OCI-LY7 (cell line): Measurements from ENCODE around the gene ASB10. TPM values are rescaled to one million over a fixed set of nuclear protein-coding genes. Genes with fewer than 3 reads are reported as not detected.

Experiments
- BruUV-seq: library from RNA; stranded (reverse); fragments of 400-500 nt; replicated peaks from 2 replicates; lab custom pipeline; 2021; lab: Mats Ljungman, UMichigan
- CTCF ChIA-PET: fragments of 300-600 bp; sonication (Branson Sonifier 250); formaldehyde crosslinking; loops from one replicate; lab custom pipeline; 2022; ENCODE audit warnings: antibody characterized with exemption; ENCODE audit not compliant: unreplicated experiment; lab: Charles Lee
- POLR2A ChIA-PET: fragments of 300-600 bp; sonication (Branson Sonifier 250); formaldehyde crosslinking; loops from one replicate; lab custom pipeline; 2022; ENCODE audit warnings: antibody characterized with exemption; lab: Charles Lee
- DNase-seq: peaks from one replicate; pipeline ENCODE4 v3.0.0-alpha.2; 2015; ENCODE audit warnings: low spot score
- H2AFZ ChIP-seq: fragments of 200-600 bp; sonication (generic), shearing (Covaris generic); 2 replicates; pipeline ENCODE4 v1.6.1; 2014; ENCODE audit warnings: mild to moderate bottlenecking, antibody characterized with exemption, low read length, moderate library complexity
- H3K27ac ChIP-seq: fragments of 200-600 bp; sonication (generic); 2 replicates; pipeline ENCODE4 v1.5.1; 2014; ENCODE audit warnings: mixed run types, low read depth, mild to moderate bottlenecking, moderate library complexity, low read length, inconsistent platforms; ENCODE audit not compliant: poor library complexity, severe bottlenecking
- H3K36me3 ChIP-seq: fragments of 200-600 bp; sonication (generic); 2 replicates; pipeline ENCODE4 v1.6.1; 2014; ENCODE audit warnings: mild to moderate bottlenecking, antibody characterized with exemption, low read length, moderate library complexity, mixed read lengths; ENCODE audit not compliant: insufficient read depth
- H3K4me1 ChIP-seq: fragments of 200-600 bp; sonication (generic); 2 replicates; pipeline ENCODE4 v1.5.1; 2014; ENCODE audit warnings: mild to moderate bottlenecking, low read length; ENCODE audit not compliant: insufficient read depth, poor library complexity, severe bottlenecking
- H3K4me2 ChIP-seq: fragments of 200-600 bp; sonication (generic); 2 replicates; pipeline ENCODE4 v1.6.1; 2014; ENCODE audit warnings: mild to moderate bottlenecking, low read length
- H3K4me3 ChIP-seq: fragments of 200-600 bp; sonication (generic); 2 replicates; pipeline ENCODE4 v1.5.1; 2014; ENCODE audit warnings: mild to moderate bottlenecking, low read depth, low read length; ENCODE audit not compliant: poor library complexity, severe bottlenecking
- H3K79me2 ChIP-seq: fragments of 200-600 bp; sonication (generic); 2 replicates; pipeline ENCODE4 v1.6.1; 2016; ENCODE audit warnings: low read depth, mild to moderate bottlenecking, low read length, moderate library complexity, mixed read lengths; ENCODE audit not compliant: insufficient read depth
- H3K9me2 ChIP-seq: fragments of 200-600 bp; sonication (generic); 2 replicates; pipeline ENCODE4 v1.6.1; 2016; ENCODE audit warnings: mild to moderate bottlenecking, low read length, mixed read lengths; ENCODE audit not compliant: insufficient read depth
- H3K9me3 ChIP-seq: fragments of 200-600 bp; sonication (generic); 2 replicates; pipeline ENCODE4 v1.6.1; 2014; ENCODE audit warnings: mild to moderate bottlenecking, mixed run types, low read length, mixed read lengths
- H4K20me1 ChIP-seq: fragments of 200-600 bp; sonication (generic); 2 replicates; pipeline ENCODE4 v1.6.1; 2014; ENCODE audit warnings: mild to moderate bottlenecking, antibody characterized with exemption, low read length, moderate library complexity, mixed read lengths; ENCODE audit not compliant: insufficient read depth
- CTCF ChIP-seq: fragments of 200-600 bp; sonication (generic); conservative IDR thresholded peaks from 2 replicates; pipeline ENCODE4 v1.5.1; 2014; ENCODE audit warnings: mild to moderate bottlenecking, antibody characterized with exemption, low read length, moderate library complexity, mixed read lengths
- EZH2phosphoT487 ChIP-seq: fragments of 200-600 bp; sonication (generic); IDR thresholded peaks from 2 replicates; pipeline ENCODE4 v1.6.1; 2018; ENCODE audit warnings: low read depth, borderline replicate concordance, mild to moderate bottlenecking, mixed run types, antibody characterized with exemption, low read length, moderate library complexity, mixed read lengths
- intact Hi-C: fragments of 100-400 bp; cut with micrococcal nuclease; formaldehyde crosslinking; loops from one replicate; pipeline ENCODE4 v1.10.0; 2022; ENCODE audit not compliant: unreplicated experiment
- total RNA-seq, 2 experiments: library from RNA; depleted of rRNA in 1 of 2; stranded (reverse); fragments of >200 nt in 1 of 2; shearing (Covaris generic) in 1 of 2; gene quantifications; 2 replicates each; pipeline ENCODE4 v1.2.3, GENCODE V29; 2014 to 2022

The ASB10 gene
- total RNA-seq, 2 experiments from 2014 or later: not detected

GRCh38 chr7:151129960-151130591 is 57.0 kb downstream of the ASB10 start:
- Histone ChIP-seq H3K27ac (no peak overlapping the region), H3K9me2 (no peaks in the 10 kb centered on the region), H3K36me3 (no peaks in the 10 kb centered on the region), H3K4me3 (no peak overlapping the region), H3K4me1 (no peaks in the 10 kb centered on the region), H3K9me3 (no peaks in the 10 kb centered on the region), H3K79me2 (no peaks in the 10 kb centered on the region), H2AFZ (no peak overlapping the region), H3K4me2 (no peak overlapping the region), H4K20me1 (no peaks in the 10 kb centered on the region)
- CTCF ChIA-PET: no interaction called here
- intact Hi-C loops: no loop called here
- DNase-seq: no peak
- TF ChIP-seq CTCF (no peak), EZH2phosphoT487 (no peak)
- no TSS peak for BruUV-seq
- POLR2A ChIA-PET: no interaction called here

DNA sequence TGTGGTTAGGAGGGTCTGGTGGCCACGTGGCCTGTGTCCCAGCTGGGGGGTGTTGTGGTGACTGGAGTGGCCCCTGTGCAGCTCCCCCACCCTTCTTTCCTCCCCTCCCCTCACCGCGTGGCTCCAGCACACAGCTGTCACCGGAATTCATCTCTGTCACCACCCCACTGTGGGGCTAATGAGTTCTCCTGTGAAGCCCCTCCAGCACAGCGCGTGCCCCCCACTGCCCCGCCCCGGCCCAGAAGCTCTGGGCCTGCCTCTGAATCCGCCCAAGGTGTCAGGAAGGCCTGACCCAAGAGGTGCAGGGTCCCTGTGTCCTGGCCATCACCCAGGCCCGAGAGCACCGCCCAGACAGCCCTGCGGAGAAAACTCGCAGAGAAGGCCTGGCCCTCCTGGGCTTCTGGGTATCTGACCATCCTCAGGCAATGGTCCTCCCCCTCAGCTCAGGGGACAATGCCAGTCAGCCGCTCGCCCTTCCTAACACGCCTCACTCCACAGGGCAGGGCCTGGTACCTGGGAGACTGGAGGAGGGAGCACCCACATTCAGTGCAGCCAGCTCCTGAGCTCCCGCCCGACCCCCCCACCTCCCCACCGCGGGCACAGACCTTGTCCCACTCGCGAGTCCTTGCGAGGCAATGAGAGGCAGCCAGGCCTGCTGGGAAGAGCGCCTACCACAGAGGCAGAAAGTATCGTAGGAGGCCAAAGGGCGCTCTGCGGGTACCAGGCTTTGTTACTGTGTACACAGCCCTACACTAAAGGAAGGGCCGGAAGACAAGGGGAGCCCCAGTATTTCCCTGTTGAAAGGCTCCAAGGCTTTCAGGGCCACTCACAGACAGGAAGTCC is 57.7 kb downstream of the ASB10 start:
- Histone ChIP-seq H3K36me3 (no peaks in the 10 kb centered on the region), H3K79me2 (no peaks in the 10 kb centered on the region), H3K9me3 (no peaks in the 10 kb centered on the region), H3K27ac (no peak overlapping the region), H3K4me2 (no peak overlapping the region), H3K9me2 (no peaks in the 10 kb centered on the region), H3K4me3 (no peak overlapping the region), H4K20me1 (no peaks in the 10 kb centered on the region), H2AFZ (no peak overlapping the region), H3K4me1 (no peaks in the 10 kb centered on the region)
- no peak for TF ChIP-seq CTCF
- no peak for TF ChIP-seq EZH2phosphoT487
- CTCF ChIA-PET: interaction anchor here (0.6 to 0.8 kb wide), 2 partner anchors 78 to 114 kb away, joined by 3 to 6 read pairs; no protein-coding TSS in a partner anchor
- no TSS peak for BruUV-seq
- intact Hi-C loops: no loop called here
- no peak for DNase-seq
- POLR2A ChIA-PET: no interaction called here
